ENCODE measurements around the gene NF1.

DNA sequence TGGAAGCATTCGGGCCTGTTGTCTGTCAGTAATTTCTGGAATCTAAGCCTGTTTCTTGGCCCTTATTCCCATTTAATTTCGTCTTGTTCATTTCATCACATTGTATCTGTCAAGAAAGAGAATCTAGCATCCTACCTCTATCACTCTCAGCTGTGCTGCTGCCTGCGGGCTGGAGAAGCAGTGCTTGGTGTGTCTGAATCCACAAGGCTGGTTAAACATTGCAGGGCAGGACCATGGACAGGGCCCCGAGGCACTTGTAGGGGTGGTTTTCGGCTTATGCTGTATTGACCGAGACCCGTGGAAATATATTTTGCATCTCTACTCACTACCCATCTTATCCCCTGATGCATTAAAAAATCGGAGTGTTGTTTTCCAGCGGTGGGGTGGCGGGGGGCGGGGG is 299.8 kb downstream of the NF1 start:
- TF ChIP-seq, protein P1, sequence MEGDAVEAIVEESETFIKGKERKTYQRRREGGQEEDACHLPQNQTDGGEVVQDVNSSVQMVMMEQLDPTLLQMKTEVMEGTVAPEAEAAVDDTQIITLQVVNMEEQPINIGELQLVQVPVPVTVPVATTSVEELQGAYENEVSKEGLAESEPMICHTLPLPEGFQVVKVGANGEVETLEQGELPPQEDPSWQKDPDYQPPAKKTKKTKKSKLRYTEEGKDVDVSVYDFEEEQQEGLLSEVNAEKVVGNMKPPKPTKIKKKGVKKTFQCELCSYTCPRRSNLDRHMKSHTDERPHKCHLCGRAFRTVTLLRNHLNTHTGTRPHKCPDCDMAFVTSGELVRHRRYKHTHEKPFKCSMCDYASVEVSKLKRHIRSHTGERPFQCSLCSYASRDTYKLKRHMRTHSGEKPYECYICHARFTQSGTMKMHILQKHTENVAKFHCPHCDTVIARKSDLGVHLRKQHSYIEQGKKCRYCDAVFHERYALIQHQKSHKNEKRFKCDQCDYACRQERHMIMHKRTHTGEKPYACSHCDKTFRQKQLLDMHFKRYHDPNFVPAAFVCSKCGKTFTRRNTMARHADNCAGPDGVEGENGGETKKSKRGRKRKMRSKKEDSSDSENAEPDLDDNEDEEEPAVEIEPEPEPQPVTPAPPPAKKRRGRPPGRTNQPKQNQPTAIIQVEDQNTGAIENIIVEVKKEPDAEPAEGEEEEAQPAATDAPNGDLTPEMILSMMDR (IDR thresholded peaks at IDR 0.05; ENCODE audit: insufficient read depth, low read length, poor library complexity, severe bottlenecking) = no peak
- no peak for TF ChIP-seq EZH2phosphoT487 (conservative IDR thresholded peaks at IDR 0.05; ENCODE audit: low read length)

Measured in SU-DHL-6 (cell line).